Right atrium auricular region (tissue), 2 donors: ENCODE data around the gene PHC2. TPM values are rescaled to one million over a fixed set of nuclear protein-coding genes. Genes with fewer than 3 reads are reported as not detected.

Source experiments
- DNase-seq: peaks from one replicate; pipeline ENCODE4 v3.0.0-alpha.2; 2019; ENCODE audit warnings: low spot score
- H3K27ac ChIP-seq, 2 donors: fragments of 200-600 bp; sonication (generic); 1 replicate in 1 of 2; 2 replicates in 1 of 2; pipeline ENCODE4 v1.5.1; 2016 to 2019
- H3K27me3 ChIP-seq, 2 donors: fragments of 200-600 bp; sonication (generic); one replicate each; pipeline versions ENCODE4 v1.5.1 to v1.6.0; 2017 to 2019
- H3K36me3 ChIP-seq: fragments of 200-600 bp; sonication (generic); one replicate; pipeline ENCODE4 v1.5.1; 2016
- H3K4me1 ChIP-seq, 2 donors: fragments of 200-600 bp; sonication (generic); one replicate each; pipeline versions ENCODE4 v1.5.1 to v1.6.0; 2017 to 2019
- H3K4me3 ChIP-seq, 2 donors: fragments of 200-600 bp; sonication (generic); 1 replicate in 1 of 2; 2 replicates in 1 of 2; pipeline ENCODE4 v1.5.1; 2017 to 2019; ENCODE audit warnings: mild to moderate bottlenecking in 1 of 2, moderate library complexity in 1 of 2
- H3K9me3 ChIP-seq, 2 donors: fragments of 200-600 bp; sonication (generic); one replicate each; pipeline ENCODE4 v1.5.1; 2019
- total RNA-seq, 2 donors: library from RNA; depleted of rRNA; stranded (reverse); fragments of >200 nt; gene quantifications; one replicate each; pipeline ENCODE4 v1.1.0, GENCODE V29; 2016
- TF ChIP-seq, protein P1 (sequence below), 2 donors: fragments of 200-600 bp; sonication (generic); IDR thresholded peaks; one replicate each; pipeline ENCODE4 v1.5.1; 2019; ENCODE audit warnings: antibody characterized with exemption in 2 of 2

The PHC2 gene
- total RNA-seq, 2 donors from 2014 or later, result 98.4 to 144 TPM

DNA sequence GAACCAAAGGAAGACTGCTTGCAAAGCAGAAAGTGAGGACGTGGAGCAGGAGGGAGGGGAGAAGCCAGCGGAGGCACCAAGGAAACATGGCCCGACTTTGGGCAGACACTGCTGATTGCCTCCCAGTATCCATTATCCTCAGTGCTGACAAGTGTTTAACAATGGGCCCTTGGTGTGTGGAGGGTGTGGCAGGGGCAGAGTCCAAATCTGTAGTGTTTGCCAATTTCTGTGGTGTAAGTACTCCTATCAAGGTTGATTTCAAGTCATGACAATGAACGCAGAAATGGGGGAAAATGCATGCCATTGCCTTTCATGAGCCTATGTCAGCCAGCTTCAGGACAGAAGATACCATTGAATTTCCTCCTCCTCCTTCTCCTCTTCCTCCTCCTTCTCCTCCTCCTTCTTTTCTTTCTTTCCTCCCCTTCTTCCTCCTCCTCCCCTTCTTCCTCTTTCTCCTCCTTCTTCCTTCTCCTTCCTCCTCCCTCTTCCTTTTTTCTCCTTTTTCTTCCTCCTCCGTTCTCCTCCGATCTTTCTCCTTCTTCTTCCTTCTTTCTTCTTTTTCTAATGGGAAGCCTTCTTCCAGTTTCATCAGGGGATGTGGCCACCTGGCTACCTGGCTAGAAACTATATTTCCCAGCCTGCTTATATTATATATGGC is 10.3 kb upstream of the PHC2 start:
- TF ChIP-seq, protein P1, sequence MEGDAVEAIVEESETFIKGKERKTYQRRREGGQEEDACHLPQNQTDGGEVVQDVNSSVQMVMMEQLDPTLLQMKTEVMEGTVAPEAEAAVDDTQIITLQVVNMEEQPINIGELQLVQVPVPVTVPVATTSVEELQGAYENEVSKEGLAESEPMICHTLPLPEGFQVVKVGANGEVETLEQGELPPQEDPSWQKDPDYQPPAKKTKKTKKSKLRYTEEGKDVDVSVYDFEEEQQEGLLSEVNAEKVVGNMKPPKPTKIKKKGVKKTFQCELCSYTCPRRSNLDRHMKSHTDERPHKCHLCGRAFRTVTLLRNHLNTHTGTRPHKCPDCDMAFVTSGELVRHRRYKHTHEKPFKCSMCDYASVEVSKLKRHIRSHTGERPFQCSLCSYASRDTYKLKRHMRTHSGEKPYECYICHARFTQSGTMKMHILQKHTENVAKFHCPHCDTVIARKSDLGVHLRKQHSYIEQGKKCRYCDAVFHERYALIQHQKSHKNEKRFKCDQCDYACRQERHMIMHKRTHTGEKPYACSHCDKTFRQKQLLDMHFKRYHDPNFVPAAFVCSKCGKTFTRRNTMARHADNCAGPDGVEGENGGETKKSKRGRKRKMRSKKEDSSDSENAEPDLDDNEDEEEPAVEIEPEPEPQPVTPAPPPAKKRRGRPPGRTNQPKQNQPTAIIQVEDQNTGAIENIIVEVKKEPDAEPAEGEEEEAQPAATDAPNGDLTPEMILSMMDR (IDR thresholded peaks at IDR 0.05), result no peak
- DNase-seq, result no peak
- H3K4me3 ChIP-seq, result no peak overlapping the region
- no peaks in the 10 kb centered on the region for H3K36me3 ChIP-seq
- H3K27me3 ChIP-seq, result no peaks in the 10 kb centered on the region
- H3K27ac ChIP-seq, result no peak overlapping the region
- peaks cover 0 to 23% of the 10 kb centered on the region in 2 donors for H3K4me1 ChIP-seq
- H3K9me3 ChIP-seq, result no peaks in the 10 kb centered on the region

DNA sequence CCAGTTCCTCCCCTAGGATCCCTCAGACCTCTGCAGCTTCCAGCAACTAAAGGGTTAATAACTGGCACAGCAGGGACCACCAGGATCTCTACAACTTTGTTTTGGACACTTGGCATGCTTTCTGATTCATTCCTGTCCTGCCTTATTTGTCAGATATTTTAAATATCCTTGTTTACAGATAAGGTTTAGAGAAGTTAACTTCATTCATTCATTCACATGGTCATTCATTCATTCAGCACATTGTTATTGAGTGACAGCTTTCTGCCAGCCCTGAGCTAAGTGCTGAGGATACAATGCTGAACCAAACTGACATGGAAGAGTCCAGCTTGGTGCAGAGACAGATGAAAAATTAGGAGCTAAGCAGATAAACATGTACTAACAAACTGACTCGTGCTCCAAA is 8.8 kb upstream of the PHC2 start:
- no peak overlapping the region for H3K27ac ChIP-seq
- no peak for DNase-seq
- no peaks in the 10 kb centered on the region for H3K27me3 ChIP-seq
- TF ChIP-seq, protein P1 (IDR thresholded peaks at IDR 0.05), result no peak
- no peaks in the 10 kb centered on the region for H3K9me3 ChIP-seq
- H3K36me3 ChIP-seq, result no peaks in the 10 kb centered on the region
- no peak overlapping the region for H3K4me3 ChIP-seq
- H3K4me1 ChIP-seq, result peaks cover 0 to 39% of the 10 kb centered on the region in 2 donors

DNA sequence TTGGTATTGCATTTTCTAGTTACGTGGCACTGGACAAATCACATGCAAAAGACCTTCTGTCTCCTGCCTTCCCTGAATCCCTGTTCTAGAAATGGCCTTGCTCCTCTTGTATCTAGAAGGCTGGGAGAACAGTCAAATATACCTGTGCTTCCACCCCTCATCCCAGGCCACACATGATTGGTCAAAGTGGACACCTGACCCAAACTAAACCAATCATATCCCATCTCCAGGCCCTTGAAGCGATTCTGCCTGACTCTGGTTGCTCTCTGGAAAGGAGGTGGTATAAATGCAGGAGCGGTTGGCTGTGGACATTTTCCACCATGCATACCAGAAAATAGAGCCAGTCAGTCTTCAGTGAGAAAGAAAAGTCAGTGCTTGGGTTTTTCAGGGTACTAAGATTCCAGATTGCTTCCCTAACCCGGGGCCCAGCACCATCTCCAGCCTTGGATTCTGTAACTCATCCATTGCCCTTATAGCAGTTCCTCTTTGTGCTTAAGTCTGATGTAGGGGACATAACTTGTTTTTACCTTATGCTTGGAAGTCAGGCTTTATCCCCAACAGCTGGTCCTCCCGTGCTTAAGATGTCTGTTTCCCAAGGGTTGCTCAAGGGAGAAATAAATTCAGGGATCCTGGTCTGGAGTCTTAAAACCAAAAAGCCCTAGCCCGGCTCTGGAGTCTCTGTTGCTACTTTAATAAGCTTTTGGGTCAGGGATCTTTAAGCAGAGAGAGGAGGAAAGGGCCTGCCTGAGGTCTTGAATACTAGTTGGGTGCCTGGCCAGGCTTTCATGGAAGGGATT is 7.7 kb upstream of the PHC2 start:
- Histone ChIP-seq H3K4me1 (peaks cover 0 to 41% of the 10 kb centered on the region in 2 donors), H3K27ac (no peak overlapping the region), H3K27me3 (no peaks in the 10 kb centered on the region), H3K9me3 (no peaks in the 10 kb centered on the region), H3K4me3 (no peak overlapping the region), H3K36me3 (no peaks in the 10 kb centered on the region)
- TF ChIP-seq, protein P1 (IDR thresholded peaks at IDR 0.05), result no peak
- DNase-seq, result no peak

DNA sequence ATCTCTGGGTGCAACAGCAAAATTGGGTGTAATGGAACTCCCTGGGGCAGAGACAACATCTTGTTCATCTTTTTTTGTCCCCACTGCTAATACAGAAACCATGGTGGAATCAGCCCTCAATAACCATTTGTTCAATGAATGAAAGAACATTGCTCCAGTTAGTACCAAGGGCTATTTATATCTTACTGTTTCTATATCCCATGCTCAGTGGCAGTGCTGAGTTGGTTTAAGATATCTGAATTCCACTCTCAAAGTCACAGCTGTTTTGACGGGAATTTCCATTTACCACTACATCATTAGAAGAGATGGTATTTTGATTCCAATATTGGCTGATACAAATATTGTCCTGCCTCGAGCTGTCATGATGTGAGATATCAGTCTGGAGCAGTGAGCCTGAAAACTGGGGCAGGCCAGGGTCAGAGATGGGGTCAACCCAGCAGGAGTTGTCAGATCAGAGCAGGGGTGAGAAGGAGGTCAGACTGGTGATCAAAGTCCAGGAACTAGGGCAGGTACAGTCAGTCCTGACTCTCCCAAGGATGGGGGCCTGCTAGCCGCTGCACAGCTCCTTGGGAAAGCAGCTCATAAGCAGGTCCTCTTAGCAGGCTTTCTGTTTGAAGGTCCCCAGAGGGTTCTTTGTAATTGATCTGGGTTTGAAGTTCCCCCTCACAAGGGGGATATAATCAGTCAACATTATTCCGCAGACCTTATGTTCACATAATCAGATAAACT is 5.8 kb upstream of the PHC2 start:
- DNase-seq, result no peak
- Histone ChIP-seq H3K27me3 (no peaks in the 10 kb centered on the region), H3K27ac (peak overlapping the region in 1 of 2 donors; percentile 49), H3K9me3 (no peaks in the 10 kb centered on the region), H3K36me3 (no peaks in the 10 kb centered on the region), H3K4me1 (peaks cover 0 to 35% of the 10 kb centered on the region in 2 donors), H3K4me3 (no peak overlapping the region)
- TF ChIP-seq, protein P1 (IDR thresholded peaks at IDR 0.05), result no peak

DNA sequence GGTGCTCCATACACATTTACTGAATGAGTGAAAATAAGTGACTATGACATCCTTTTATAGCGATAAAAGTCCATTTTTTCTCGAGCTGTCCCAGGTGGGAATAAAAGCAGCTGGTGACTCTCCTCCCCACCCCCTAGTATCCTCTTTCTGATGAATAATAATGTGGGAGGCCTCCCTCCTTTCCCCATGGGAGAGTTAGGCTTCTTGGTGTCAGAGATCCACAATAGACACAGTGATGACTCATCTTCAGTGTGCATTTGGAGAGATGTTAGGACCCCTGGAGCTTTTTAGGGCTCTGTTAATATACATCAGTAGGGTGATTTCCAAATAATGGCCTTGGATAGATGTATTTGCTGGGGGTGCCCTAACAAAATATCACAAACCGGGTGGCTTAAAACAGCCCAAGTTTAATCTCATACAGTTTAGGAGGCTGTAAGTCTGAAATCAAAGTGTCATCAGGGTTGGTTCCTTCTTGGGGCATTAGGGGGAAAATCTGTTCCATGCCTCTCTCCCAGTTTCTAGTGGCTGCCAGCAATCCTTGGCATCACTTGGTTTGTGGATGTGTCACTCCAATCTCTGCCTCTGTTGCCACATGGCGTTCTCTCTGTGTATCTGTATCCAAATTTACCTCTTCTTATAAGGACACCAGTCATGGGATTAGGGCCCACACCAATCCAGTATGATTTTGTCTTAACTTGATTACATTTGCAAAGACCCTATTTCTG is 4.4 kb upstream of the PHC2 start:
- H3K4me3 ChIP-seq, result no peak overlapping the region
- TF ChIP-seq, protein P1 (IDR thresholded peaks at IDR 0.05), result no peak
- H3K27me3 ChIP-seq, result no peaks in the 10 kb centered on the region
- H3K27ac ChIP-seq, result peak overlapping the region; percentile 49 to 62
- no peaks in the 10 kb centered on the region for H3K9me3 ChIP-seq
- peaks cover 0 to 42% of the 10 kb centered on the region in 2 donors for H3K4me1 ChIP-seq
- no peak for DNase-seq
- H3K36me3 ChIP-seq, result no peaks in the 10 kb centered on the region
